BJ (cell line): ENCODE results near the gene ENTR1. TPM values are rescaled to one million over a fixed set of nuclear protein-coding genes. Genes with fewer than 3 reads are reported as not detected.
A peak's percentile ranks its signal among the peaks of the same experiment; 100 is the strongest.

Source experiments
- CTCF ChIA-PET: fragments of 350-600 bp; formaldehyde crosslinking; extraction: SDS; loops from one replicate; lab custom pipeline; 2021; ENCODE audit warnings: antibody characterized with exemption, inconsistent platforms; lab: Yijun Ruan, JAX
- POLR2A ChIA-PET: fragments of 300-600 bp; sonication (Branson Sonifier 250); formaldehyde crosslinking; extraction: SDS; loops from one replicate; lab custom pipeline; 2021; ENCODE audit warnings: antibody characterized with exemption; lab: Charles Lee
- DNase-seq: peaks from one replicate; pipeline ENCODE4 v3.0.0-alpha.2; 2011; ENCODE audit warnings: low read depth
- H3K27me3 ChIP-seq: 2 replicates; pipeline ENCODE4 v1.6.0; 2011; ENCODE audit warnings: low read length; ENCODE audit not compliant: control insufficient read depth, insufficient read depth
- H3K36me3 ChIP-seq: 2 replicates; pipeline ENCODE4 v1.5.1; 2011; ENCODE audit warnings: low read length; ENCODE audit not compliant: control insufficient read depth, insufficient read depth
- H3K4me3 ChIP-seq: 2 replicates; pipeline ENCODE4 v1.5.1; 2011; ENCODE audit warnings: low read depth, mild to moderate bottlenecking, control low read depth, low read length
- CTCF ChIP-seq: IDR thresholded peaks from 2 replicates; pipeline ENCODE4 v1.5.1; 2011; ENCODE audit warnings: low read depth, mild to moderate bottlenecking, control low read depth, inconsistent platforms, low read length, moderate library complexity; ENCODE audit not compliant: insufficient read depth
- polyA plus RNA-seq: library from polyadenylated mRNA; depleted of rRNA; stranded (reverse); fragments of >200 nt; gene quantifications from 2 replicates; pipeline ENCODE4 v1.2.3, GENCODE V29; 2011

The ENTR1 gene
- polyA plus RNA-seq, 1 experiment, result 28.0 TPM

GRCh38 chr9:136418182-136419091 lies 8.0 kb upstream of the ENTR1 start:
- no peak for TF ChIP-seq CTCF
- Histone ChIP-seq H3K36me3 (peaks cover 64% of the 10 kb centered on the region), H3K4me3 (no peak overlapping the region), H3K27me3 (no peaks in the 10 kb centered on the region)
- no peak for DNase-seq
- POLR2A ChIA-PET, result no interaction called here
- CTCF ChIA-PET, result interaction anchor here (1.0 kb wide), 3 partner anchors 22 to 52 kb away, joined by 3 to 4 read pairs (median 3); no protein-coding TSS in a partner anchor

GRCh38 chr9:136416914-136417313 lies 6.5 kb upstream of the ENTR1 start:
- POLR2A ChIA-PET, result no interaction called here
- no peaks in the 10 kb centered on the region for H3K27me3 ChIP-seq
- CTCF ChIA-PET, result interaction anchor here (1.0 kb wide), 1 partner anchor 23 kb away, joined by 4 read pairs; no protein-coding TSS in a partner anchor
- peaks cover 56% of the 10 kb centered on the region for H3K36me3 ChIP-seq
- TF ChIP-seq CTCF, result no peak
- no peak overlapping the region for H3K4me3 ChIP-seq
- no peak for DNase-seq

GRCh38 chr9:136416427-136416826 lies 6.0 kb upstream of the ENTR1 start:
- DNase-seq, result no peak
- no peak for TF ChIP-seq CTCF
- POLR2A ChIA-PET, result no interaction called here

GRCh38 chr9:136412962-136413361 lies 2.5 kb upstream of the ENTR1 start:
- ChIA-PET POLR2A (no interaction called here), CTCF (interaction anchor here (1.2 to 1.4 kb wide), 3 partner anchors 12 kb away, joined by 3 to 6 read pairs (median 4); no protein-coding TSS in a partner anchor)
- no peaks in the 10 kb centered on the region for H3K27me3 ChIP-seq
- peaks cover 38% of the 10 kb centered on the region for H3K36me3 ChIP-seq
- no peak for DNase-seq
- no peak for TF ChIP-seq CTCF
- no peak overlapping the region for H3K4me3 ChIP-seq

More at GRCh38 chr9:136416427-136416826, 6.0 kb upstream of the ENTR1 start:
- CTCF ChIA-PET, result interaction anchor here (1.2 kb wide), 1 partner anchor 24 kb away, joined by 4 read pairs; no protein-coding TSS in a partner anchor
- H3K4me3 ChIP-seq, result no peak overlapping the region
- no peaks in the 10 kb centered on the region for H3K27me3 ChIP-seq
- peaks cover 52% of the 10 kb centered on the region for H3K36me3 ChIP-seq

- Histone ChIP-seq H3K36me3 (peaks cover 36% of the 10 kb centered on the region), H3K27me3 (no peaks in the 10 kb centered on the region), H3K4me3 (peak overlapping the region; percentile 99)
- ChIA-PET CTCF (no interaction called here), POLR2A (no interaction called here)
- no peak for TF ChIP-seq CTCF
- no peak for DNase-seq
Measured at GRCh38 chr9:136411378-136411777, 964 bp upstream of the ENTR1 start.
